GM23338 (cell line): ENCODE data around the gene UBXN7. TPM values are rescaled to one million over a fixed set of nuclear protein-coding genes. Genes with fewer than 3 reads are reported as not detected.

Experiments used
- ATAC-seq: fragments of 200-7000 bp; cut with Tn5 transposase; 3 replicates; pipeline ENCODE4 v1.9.1; 2020
- DNase-seq: peaks from one replicate; pipeline ENCODE4 v3.0.0-alpha.2; 2015; ENCODE audit warnings: low spot score
- H2AFZ ChIP-seq: fragments of 200-600 bp; sonication (generic); 2 replicates; pipeline ENCODE4 v1.8.0; 2016; ENCODE audit warnings: antibody characterized with exemption, mild to moderate bottlenecking, moderate library complexity
- H3F3A ChIP-seq: fragments of 200-600 bp; sonication (generic); replicated peaks from 2 replicates; pipeline ENCODE4 v1.8.0; 2017; ENCODE audit warnings: antibody characterized with exemption, mixed run types, low read depth
- H3K27ac ChIP-seq: fragments of 200-600 bp; sonication (generic); 2 replicates; pipeline ENCODE4 v1.6.1; 2016; ENCODE audit warnings: low read depth
- H3K27me3 ChIP-seq: fragments of 200-600 bp; sonication (generic); 2 replicates; pipeline ENCODE4 v1.8.0; 2016; ENCODE audit warnings: mild to moderate bottlenecking, mixed run types, moderate library complexity; ENCODE audit not compliant: insufficient read depth
- H3K36me3 ChIP-seq: fragments of 200-600 bp; sonication (generic); 2 replicates; pipeline ENCODE4 v1.8.0; 2016; ENCODE audit warnings: mild to moderate bottlenecking; ENCODE audit not compliant: insufficient read depth
- H3K4me1 ChIP-seq: fragments of 200-600 bp; sonication (generic); 2 replicates; pipeline ENCODE4 v1.8.0; 2016; ENCODE audit warnings: mild to moderate bottlenecking, moderate library complexity; ENCODE audit not compliant: insufficient read depth
- H3K4me2 ChIP-seq: fragments of 200-600 bp; sonication (generic); 2 replicates; pipeline ENCODE4 v1.7.1; 2017; ENCODE audit warnings: mixed run types
- H3K4me3 ChIP-seq: fragments of 200-600 bp; sonication (generic); 2 replicates; pipeline ENCODE4 v1.6.1; 2016; ENCODE audit warnings: mixed run types
- H3K79me2 ChIP-seq: fragments of 200-600 bp; sonication (generic); replicated peaks from 2 replicates; pipeline ENCODE4 v1.8.0; 2017; ENCODE audit warnings: mild to moderate bottlenecking; ENCODE audit not compliant: insufficient read depth
- H3K9me2 ChIP-seq: fragments of 200-600 bp; sonication (generic); 2 replicates; pipeline ENCODE4 v1.8.0; 2017; ENCODE audit not compliant: insufficient read depth
- H4K20me1 ChIP-seq: fragments of 200-600 bp; sonication (generic); replicated peaks from 2 replicates; pipeline ENCODE4 v1.8.0; 2017; ENCODE audit warnings: mild to moderate bottlenecking; ENCODE audit not compliant: insufficient read depth
- H3K27ac Mint-ChIP-seq: 2 replicates; pipeline ENCODE4 v1.8.0; 2020; ENCODE audit warnings: inconsistent platforms, mild to moderate bottlenecking, moderate library complexity, mixed read lengths
- H3K27me3 Mint-ChIP-seq: 3 replicates; pipeline ENCODE4 v1.8.0; 2022; ENCODE audit warnings: low read depth, mild to moderate bottlenecking, moderate library complexity, mixed read lengths, inconsistent platforms; ENCODE audit not compliant: insufficient read depth, poor library complexity
- H3K36me3 Mint-ChIP-seq: 3 replicates; pipeline ENCODE4 v1.8.0; 2021; ENCODE audit warnings: low read depth, mild to moderate bottlenecking, inconsistent platforms, moderate library complexity, mixed read lengths
- H3K4me1 Mint-ChIP-seq: 3 replicates; pipeline ENCODE4 v1.8.0; 2020; ENCODE audit warnings: mild to moderate bottlenecking, inconsistent platforms, mixed read lengths
- H3K4me3 Mint-ChIP-seq: 3 replicates; pipeline ENCODE4 v1.8.0; 2021; ENCODE audit warnings: moderate library complexity, mild to moderate bottlenecking, inconsistent platforms, mixed read lengths
- H3K9me3 Mint-ChIP-seq: 3 replicates; pipeline ENCODE4 v1.8.0; 2020; ENCODE audit warnings: moderate library complexity, mild to moderate bottlenecking, inconsistent platforms, mixed read lengths
- CREB1 ChIP-seq: fragments of 250-450 bp; sonication (Bioruptor Pico); IDR thresholded peaks from 2 replicates; pipeline ENCODE4 v1.5.0; 2020; ENCODE audit warnings: low read depth, mild to moderate bottlenecking, moderate library complexity
- EZH2 ChIP-seq: fragments of 200-600 bp; sonication (generic); IDR thresholded peaks from one replicate; pipeline ENCODE4 v1.8.0; 2017; ENCODE audit warnings: antibody characterized with exemption, mild to moderate bottlenecking, low read depth; ENCODE audit not compliant: unreplicated experiment
- EZH2phosphoT487 ChIP-seq: fragments of 200-600 bp; sonication (generic); IDR thresholded peaks from one replicate; pipeline ENCODE4 v1.8.1; 2018; ENCODE audit warnings: antibody characterized with exemption; ENCODE audit not compliant: unreplicated experiment
- JUNB ChIP-seq: IDR thresholded peaks from one replicate; pipeline ENCODE4 v1.6.1; 2016; ENCODE audit warnings: antibody characterized with exemption; ENCODE audit not compliant: unreplicated experiment
- NANOG ChIP-seq: IDR thresholded peaks from 2 replicates; pipeline ENCODE4 v1.6.1; 2016; ENCODE audit warnings: antibody characterized with exemption, borderline replicate concordance
- POLR2AphosphoS5 ChIP-seq: IDR thresholded peaks from 2 replicates; pipeline ENCODE4 v1.6.1; 2016; ENCODE audit warnings: antibody characterized with exemption, low read depth
- REST ChIP-seq: IDR thresholded peaks from one replicate; pipeline ENCODE4 v1.6.1; 2018; ENCODE audit warnings: antibody characterized with exemption; ENCODE audit not compliant: unreplicated experiment
- STAT1 ChIP-seq: IDR thresholded peaks from one replicate; pipeline ENCODE4 v1.6.1; 2016; ENCODE audit warnings: antibody characterized with exemption; ENCODE audit not compliant: unreplicated experiment
- ZNF114 ChIP-seq: fragments of 250-450 bp; sonication (Bioruptor Pico); IDR thresholded peaks from 2 replicates; pipeline ENCODE4 v1.5.0; 2020; ENCODE audit warnings: mild to moderate bottlenecking, moderate library complexity
- ZNF331 ChIP-seq: fragments of 250-450 bp; sonication (Bioruptor Pico); IDR thresholded peaks from 2 replicates; pipeline ENCODE4 v1.5.0; 2020; ENCODE audit warnings: low read depth, mild to moderate bottlenecking, moderate library complexity
- polyA plus RNA-seq: library from polyadenylated mRNA; unstranded; fragments of >200 nt; fragmentation: Nextera tagmentation; extraction: Ambion mirVana; gene quantifications from 2 replicates; pipeline ENCODE4 v1.2.1, GENCODE V29; 2016
- total RNA-seq: library from RNA; depleted of rRNA; stranded (reverse); fragments of >200 nt; shearing (Covaris generic); gene quantifications from 2 replicates; pipeline ENCODE4 v1.2.3, GENCODE V29; 2014
- TF ChIP-seq, protein P1 (sequence below): fragments of 250-450 bp; sonication (Bioruptor Pico); IDR thresholded peaks from 2 replicates; pipeline ENCODE4 v1.5.0; 2020; ENCODE audit warnings: mild to moderate bottlenecking, moderate library complexity
- TF ChIP-seq, protein P2 (sequence below): IDR thresholded peaks from 2 replicates; pipeline ENCODE4 v1.6.1; 2016; ENCODE audit warnings: antibody characterized with exemption
- TF ChIP-seq, protein P3 (sequence below), 2 experiments: fragments of 200-600 bp in 1 of 2; sonication (generic) in 1 of 2; conservative IDR thresholded peaks; 2 replicates each; pipeline versions ENCODE4 v1.5.1 to v1.6.1; 2016 to 2017; ENCODE audit warnings: antibody characterized with exemption in 2 of 2, low read depth in 2 of 2, mild to moderate bottlenecking in 2 of 2, moderate library complexity in 1 of 2

The UBXN7 gene
- total and polyA plus RNA-seq, 2 experiments from 2014 or later: 37.9 to 46.2 TPM

DNA sequence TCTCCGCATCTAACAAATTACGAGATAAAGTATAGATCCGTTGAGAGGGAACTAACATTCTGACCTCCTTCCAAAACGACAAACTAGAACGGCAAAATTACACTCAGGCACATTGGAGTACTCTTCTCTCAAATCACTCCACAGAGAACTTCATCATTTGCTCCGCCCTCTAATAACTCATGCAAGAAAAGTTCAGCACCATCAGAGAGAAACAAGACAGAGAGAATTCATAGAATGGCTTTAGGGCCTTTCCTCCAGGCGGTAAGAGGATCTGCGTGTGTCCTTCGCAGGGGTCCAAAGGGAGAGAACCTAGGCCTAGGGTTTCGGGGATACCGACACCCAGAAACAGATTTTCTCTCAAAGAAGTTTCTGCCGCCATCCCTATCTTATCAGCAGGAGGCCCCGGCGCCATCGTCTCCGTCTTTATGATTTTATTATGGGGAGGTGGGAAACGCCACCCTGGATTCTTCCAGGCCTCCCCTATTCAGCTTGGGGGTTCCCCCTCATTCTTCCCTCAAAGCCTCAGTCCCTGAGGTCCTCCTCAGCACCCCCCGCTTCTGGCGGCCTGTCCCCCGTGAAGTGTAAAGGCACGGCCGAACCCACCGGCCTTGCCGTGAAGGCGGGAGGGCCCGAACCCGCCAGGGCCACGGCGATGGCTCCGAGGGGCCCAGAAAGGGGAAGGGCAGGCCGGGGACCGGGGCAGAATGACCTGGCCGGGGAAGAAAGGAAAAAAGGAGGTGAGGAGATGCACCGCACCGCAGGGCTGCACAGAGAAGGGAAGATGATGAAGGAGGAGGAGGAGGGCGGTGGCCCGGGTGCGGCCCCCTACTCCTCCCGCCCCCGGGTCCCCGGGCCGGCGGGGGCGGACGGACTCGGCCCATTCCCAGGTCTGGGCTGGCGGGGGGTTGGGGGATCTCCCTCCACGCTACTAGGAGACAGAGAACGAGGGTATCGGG, 768 bp downstream of the UBXN7 start:
- TF ChIP-seq JUNB (no peak), NANOG (no peak), ZNF331 (CRISPR knock-in tag) (no peak), EZH2 (no peak), EZH2phosphoT487 (no peak), ZNF114 (no peak), CREB1 (CRISPR knock-in tag) (no peak), POLR2AphosphoS5 (no peak), STAT1 (no peak), REST (no peak)
- TF ChIP-seq, protein P1, sequence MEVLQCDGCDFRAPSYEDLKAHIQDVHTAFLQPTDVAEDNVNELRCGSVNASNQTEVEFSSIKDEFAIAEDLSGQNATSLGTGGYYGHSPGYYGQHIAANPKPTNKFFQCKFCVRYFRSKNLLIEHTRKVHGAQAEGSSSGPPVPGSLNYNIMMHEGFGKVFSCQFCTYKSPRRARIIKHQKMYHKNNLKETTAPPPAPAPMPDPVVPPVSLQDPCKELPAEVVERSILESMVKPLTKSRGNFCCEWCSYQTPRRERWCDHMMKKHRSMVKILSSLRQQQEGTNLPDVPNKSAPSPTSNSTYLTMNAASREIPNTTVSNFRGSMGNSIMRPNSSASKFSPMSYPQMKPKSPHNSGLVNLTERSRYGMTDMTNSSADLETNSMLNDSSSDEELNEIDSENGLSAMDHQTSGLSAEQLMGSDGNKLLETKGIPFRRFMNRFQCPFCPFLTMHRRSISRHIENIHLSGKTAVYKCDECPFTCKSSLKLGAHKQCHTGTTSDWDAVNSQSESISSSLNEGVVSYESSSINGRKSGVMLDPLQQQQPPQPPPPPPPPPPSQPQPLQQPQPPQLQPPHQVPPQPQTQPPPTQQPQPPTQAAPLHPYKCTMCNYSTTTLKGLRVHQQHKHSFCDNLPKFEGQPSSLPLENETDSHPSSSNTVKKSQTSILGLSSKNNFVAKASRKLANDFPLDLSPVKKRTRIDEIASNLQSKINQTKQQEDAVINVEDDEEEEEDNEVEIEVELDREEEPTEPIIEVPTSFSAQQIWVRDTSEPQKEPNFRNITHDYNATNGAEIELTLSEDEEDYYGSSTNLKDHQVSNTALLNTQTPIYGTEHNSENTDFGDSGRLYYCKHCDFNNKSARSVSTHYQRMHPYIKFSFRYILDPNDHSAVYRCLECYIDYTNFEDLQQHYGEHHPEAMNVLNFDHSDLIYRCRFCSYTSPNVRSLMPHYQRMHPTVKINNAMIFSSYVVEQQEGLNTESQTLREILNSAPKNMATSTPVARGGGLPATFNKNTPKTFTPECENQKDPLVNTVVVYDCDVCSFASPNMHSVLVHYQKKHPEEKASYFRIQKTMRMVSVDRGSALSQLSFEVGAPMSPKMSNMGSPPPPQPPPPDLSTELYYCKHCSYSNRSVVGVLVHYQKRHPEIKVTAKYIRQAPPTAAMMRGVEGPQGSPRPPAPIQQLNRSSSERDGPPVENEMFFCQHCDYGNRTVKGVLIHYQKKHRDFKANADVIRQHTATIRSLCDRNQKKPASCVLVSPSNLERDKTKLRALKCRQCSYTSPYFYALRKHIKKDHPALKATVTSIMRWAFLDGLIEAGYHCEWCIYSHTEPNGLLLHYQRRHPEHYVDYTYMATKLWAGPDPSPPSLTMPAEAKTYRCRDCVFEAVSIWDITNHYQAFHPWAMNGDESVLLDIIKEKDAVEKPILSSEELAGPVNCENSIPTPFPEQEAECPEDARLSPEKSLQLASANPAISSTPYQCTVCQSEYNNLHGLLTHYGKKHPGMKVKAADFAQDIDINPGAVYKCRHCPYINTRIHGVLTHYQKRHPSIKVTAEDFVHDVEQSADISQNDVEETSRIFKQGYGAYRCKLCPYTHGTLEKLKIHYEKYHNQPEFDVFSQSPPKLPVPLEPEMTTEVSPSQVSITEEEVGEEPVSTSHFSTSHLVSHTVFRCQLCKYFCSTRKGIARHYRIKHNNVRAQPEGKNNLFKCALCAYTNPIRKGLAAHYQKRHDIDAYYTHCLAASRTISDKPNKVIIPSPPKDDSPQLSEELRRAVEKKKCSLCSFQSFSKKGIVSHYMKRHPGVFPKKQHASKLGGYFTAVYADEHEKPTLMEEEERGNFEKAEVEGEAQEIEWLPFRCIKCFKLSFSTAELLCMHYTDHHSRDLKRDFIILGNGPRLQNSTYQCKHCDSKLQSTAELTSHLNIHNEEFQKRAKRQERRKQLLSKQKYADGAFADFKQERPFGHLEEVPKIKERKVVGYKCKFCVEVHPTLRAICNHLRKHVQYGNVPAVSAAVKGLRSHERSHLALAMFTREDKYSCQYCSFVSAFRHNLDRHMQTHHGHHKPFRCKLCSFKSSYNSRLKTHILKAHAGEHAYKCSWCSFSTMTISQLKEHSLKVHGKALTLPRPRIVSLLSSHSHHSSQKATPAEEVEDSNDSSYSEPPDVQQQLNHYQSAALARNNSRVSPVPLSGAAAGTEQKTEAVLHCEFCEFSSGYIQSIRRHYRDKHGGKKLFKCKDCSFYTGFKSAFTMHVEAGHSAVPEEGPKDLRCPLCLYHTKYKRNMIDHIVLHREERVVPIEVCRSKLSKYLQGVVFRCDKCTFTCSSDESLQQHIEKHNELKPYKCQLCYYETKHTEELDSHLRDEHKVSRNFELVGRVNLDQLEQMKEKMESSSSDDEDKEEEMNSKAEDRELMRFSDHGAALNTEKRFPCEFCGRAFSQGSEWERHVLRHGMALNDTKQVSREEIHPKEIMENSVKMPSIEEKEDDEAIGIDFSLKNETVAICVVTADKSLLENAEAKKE: no peak
- TF ChIP-seq, protein P2, sequence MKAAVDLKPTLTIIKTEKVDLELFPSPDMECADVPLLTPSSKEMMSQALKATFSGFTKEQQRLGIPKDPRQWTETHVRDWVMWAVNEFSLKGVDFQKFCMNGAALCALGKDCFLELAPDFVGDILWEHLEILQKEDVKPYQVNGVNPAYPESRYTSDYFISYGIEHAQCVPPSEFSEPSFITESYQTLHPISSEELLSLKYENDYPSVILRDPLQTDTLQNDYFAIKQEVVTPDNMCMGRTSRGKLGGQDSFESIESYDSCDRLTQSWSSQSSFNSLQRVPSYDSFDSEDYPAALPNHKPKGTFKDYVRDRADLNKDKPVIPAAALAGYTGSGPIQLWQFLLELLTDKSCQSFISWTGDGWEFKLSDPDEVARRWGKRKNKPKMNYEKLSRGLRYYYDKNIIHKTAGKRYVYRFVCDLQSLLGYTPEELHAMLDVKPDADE: no peak
- TF ChIP-seq, protein P3, sequence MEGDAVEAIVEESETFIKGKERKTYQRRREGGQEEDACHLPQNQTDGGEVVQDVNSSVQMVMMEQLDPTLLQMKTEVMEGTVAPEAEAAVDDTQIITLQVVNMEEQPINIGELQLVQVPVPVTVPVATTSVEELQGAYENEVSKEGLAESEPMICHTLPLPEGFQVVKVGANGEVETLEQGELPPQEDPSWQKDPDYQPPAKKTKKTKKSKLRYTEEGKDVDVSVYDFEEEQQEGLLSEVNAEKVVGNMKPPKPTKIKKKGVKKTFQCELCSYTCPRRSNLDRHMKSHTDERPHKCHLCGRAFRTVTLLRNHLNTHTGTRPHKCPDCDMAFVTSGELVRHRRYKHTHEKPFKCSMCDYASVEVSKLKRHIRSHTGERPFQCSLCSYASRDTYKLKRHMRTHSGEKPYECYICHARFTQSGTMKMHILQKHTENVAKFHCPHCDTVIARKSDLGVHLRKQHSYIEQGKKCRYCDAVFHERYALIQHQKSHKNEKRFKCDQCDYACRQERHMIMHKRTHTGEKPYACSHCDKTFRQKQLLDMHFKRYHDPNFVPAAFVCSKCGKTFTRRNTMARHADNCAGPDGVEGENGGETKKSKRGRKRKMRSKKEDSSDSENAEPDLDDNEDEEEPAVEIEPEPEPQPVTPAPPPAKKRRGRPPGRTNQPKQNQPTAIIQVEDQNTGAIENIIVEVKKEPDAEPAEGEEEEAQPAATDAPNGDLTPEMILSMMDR (conservative IDR thresholded peaks at IDR 0.05; ENCODE audit: low read depth in 2 of 2): no peak
- H3K4me3 Mint-ChIP-seq: peak overlapping the region; percentile 86
- peaks cover 11% of the 10 kb centered on the region; the same call in 2 of the 3 replicates for H3K36me3 Mint-ChIP-seq
- H3K27me3 Mint-ChIP-seq: peaks cover 13% of the 10 kb centered on the region
- H4K20me1 ChIP-seq: peaks cover 23% of the 10 kb centered on the region
- peak overlapping the region; percentile 82 for H2AFZ ChIP-seq
- peak overlapping the region; percentile 84 for H3K4me2 ChIP-seq
- peak overlapping the region; percentile 92 for H3K27ac ChIP-seq
- H3F3A ChIP-seq: peaks cover 6% of the 10 kb centered on the region; the same call in 1 of the 2 replicates
- no peaks in the 10 kb centered on the region for H3K9me2 ChIP-seq
- ATAC-seq: peak; percentile 62
- H3K27ac Mint-ChIP-seq: peak overlapping the region; percentile 88
- H3K4me3 ChIP-seq: peak overlapping the region; percentile 99
- H3K79me2 ChIP-seq: peaks cover 56% of the 10 kb centered on the region
- peak; percentile 38 for DNase-seq
- no peaks in the 10 kb centered on the region for H3K9me3 Mint-ChIP-seq
- H3K27me3 ChIP-seq: no peaks in the 10 kb centered on the region
- peaks cover 7% of the 10 kb centered on the region for H3K4me1 Mint-ChIP-seq
- peaks cover 7% of the 10 kb centered on the region; the same call in 1 of the 2 replicates for H3K36me3 ChIP-seq
- peaks cover 7% of the 10 kb centered on the region for H3K4me1 ChIP-seq
